Left renal cortex interstitium (tissue), 4 donors: ENCODE data around the gene DISC1. TPM values are rescaled to one million over a fixed set of nuclear protein-coding genes. Genes with fewer than 3 reads are reported as not detected.
"Not testable (repeated sequence)": the region's sequence is repeated elsewhere in the genome, so short reads cannot be mapped to it uniquely, and the experiment has no call there.

ENCODE experiments used
- DNase-seq, 4 donors: peaks; one replicate each; pipeline ENCODE4 v3.0.0-alpha.2; 2013; ENCODE audit warnings: low read depth in 4 of 4, low spot score in 2 of 4, missing footprints in 1 of 4
- polyA plus RNA-seq, 4 donors: library from polyadenylated mRNA; unstranded; fragments of 120-200 nt; gene quantifications; one replicate each; pipeline ENCODE4 v1.2.1, GENCODE V29; 2013; ENCODE audit not compliant: insufficient read length in 4 of 4

Gene DISC1
- polyA plus RNA-seq, 4 donors, result 5.3 to 6.6 (median 5.6) TPM

GRCh38 chr1:231724041-231724440 lies 97.5 kb downstream of the DISC1 start:
- no peak for DNase-seq

DNA sequence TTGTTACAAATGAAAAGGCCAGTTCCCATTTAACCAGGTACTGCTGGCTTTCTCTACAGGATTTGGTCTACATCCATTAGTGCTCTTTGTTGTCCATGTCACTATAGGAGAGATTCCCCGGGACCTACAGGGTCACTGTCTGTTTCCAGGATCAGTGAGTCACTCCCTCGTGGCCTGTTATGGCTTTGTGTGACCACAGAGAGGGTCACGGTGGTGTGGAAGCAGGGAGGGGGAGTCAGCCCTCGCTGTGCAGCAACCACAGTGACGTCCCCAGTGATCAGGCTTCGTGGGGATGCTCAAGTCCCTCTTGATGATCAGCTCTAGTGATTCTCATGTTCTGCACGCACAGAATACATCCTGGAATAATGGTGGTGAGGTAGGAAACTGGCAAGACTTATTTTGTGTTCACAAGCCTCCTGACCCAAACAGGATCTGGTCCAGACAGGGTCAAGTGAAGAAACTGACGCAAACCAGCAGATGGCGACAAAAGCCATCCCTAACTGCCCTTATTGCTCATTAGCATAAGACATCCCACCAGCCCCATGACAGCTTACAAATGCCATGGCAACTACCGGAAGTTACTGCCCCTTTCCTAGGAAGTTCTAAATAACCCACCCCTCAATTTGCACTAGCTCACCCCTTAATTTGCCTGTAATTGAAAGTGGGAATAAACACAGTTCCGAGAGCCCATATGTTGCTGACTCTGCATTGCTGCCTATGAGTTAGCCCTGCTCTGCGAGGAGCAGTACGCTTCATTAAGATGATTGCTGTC lies 98.5 kb downstream of the DISC1 start:
- DNase-seq, result peak in 1 of 4 donors; percentile 10

- no peak for DNase-seq
Measured at GRCh38 chr1:231727171-231727570, 100.6 kb downstream of the DISC1 start.

DNA sequence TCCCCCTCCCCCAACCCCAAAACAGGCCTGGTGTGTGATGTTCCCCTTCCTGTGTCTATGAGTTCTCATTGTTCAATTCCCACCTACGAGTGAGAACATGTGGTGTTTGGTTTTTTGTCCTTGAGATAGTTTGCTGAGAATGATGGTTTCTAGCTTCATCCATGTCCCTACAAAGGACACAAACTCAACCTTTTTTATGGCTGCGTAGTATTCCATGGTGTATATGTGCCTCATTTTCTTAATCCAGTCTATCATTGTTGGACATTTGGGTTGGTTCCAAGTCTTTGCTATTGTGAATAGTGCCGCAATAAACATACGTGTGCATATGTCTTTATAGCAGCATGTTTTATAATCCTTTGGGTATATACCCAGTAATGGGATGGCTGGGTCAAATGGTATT lies 102.4 kb downstream of the DISC1 start:
- not testable (repeated sequence) for DNase-seq

DNA sequence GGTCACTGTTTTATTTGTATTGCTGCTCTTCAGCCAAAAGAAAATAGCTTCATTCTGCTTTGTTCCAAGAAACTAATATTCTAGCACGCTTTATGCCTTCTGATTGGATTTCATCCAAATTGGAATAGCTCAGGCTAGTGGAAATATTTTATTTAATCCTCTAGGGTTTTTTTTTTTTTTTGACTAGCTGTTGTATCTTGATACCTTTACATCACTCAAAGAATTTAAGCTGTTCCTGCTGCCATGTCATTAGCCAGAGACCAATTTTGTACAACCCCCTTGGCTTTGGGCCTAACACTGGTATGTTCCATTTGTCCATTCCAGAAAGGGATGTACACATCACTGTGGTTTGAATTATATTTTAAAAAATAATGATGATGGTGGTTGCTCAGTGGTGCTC lies 103.0 kb downstream of the DISC1 start:
- no peak for DNase-seq

- no peak for DNase-seq
Measured at GRCh38 chr1:231731268-231731667, 104.7 kb downstream of the DISC1 start.

- no peak for DNase-seq
Measured at GRCh38 chr1:231733063-231733462, 106.5 kb downstream of the DISC1 start.

GRCh38 chr1:231733672-231734071 lies 107.1 kb downstream of the DISC1 start:
- no peak for DNase-seq

DNA sequence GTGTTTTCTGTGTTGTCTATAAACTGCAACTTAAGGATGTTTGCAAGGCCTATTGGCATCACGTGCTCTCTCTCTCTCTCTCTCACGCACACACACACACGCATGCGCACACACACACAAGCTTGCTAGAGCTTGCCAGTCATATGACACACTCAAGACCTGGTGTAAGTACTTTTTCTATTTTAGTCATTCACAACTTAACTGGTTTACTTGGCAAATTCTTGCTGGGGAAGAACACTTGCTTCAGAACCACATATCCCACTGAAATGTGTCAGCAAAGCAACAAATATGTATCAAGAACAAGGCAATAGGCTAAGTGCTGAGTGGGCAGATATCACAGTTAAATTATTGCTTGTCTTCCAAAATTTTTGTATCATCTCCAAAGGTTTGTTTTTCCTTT lies 107.8 kb downstream of the DISC1 start:
- no peak for DNase-seq

DNA sequence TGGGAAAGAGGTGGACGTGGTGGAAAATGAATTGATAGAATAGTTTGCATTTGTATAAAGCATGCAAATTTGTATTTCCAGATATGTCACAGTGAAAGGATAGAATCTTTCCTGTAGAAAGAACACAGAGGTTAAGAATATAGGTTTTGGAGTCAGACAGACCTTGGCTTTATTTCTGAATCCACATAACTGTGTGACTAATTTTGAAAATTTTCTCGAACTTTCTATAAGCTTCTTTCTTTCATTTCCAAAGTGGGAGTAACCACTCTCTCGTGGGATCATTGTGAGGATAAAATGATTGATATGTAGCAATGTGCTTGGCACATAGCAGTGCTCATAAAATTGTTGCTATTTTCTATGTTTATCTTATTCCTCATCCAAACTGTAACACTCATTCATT lies 108.8 kb downstream of the DISC1 start:
- DNase-seq, result no peak

DNA sequence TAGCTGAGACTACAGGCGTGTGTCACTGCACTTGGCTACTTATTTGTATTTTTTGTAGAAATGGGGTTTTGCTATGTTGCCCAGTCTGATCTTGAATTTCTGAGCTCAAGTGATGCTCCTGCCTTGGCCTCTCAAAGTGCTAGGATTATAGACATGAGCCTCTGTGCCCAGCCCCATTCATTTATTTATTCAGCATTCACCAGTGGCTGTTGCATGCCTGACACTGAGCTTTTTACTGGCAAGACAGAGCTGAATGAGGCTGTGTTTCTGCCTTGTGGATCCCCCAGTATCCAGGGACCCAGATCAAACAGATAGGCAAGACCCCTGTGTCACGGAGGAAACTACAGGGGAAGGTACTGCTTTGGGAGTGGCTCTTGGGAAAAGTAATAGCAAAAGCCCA lies 109.4 kb downstream of the DISC1 start:
- no peak for DNase-seq

GRCh38 chr1:231736464-231736863 lies 109.9 kb downstream of the DISC1 start:
- DNase-seq, result no peak

GRCh38 chr1:231738554-231738953 lies 112.0 kb downstream of the DISC1 start:
- DNase-seq, result no peak

GRCh38 chr1:231743966-231744365 lies 117.4 kb downstream of the DISC1 start:
- no peak for DNase-seq

DNA sequence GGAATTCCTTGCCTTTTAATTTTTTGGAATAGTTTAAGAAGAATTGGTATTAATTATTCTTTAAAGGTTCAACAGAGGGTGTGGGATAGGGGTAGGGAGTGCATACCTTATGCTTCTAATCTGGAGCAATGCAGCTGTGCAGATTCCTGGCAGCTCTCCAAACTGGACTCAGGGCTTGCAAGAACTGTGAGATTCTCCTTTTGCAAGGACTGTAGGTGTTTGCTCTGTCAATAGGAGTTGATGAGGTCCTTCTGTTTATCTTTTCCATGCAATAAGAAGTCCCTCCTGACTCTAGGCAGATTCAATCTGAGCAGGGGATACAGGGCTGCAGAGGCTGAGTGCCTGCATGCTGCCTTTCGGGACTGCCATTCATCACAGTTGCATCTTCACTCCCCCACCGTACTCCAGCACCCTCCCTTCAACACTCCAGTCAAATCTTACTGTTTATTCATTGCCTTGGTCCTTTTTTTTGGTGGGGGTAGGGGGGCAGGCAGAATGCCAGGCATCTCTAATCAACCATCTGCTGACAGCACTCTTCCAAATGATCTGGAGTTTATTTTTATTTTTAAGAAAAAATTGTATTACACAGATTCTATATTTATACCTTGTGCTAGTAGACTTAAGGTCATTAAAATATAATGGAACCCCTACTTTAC lies 122.3 kb downstream of the DISC1 start:
- no peak for DNase-seq

GRCh38 chr1:231750296-231750695 lies 123.7 kb downstream of the DISC1 start:
- no peak for DNase-seq

- no peak for DNase-seq
Measured at GRCh38 chr1:231750818-231751362, 124.3 kb downstream of the DISC1 start.

GRCh38 chr1:231751415-231751814 lies 124.8 kb downstream of the DISC1 start:
- DNase-seq, result no peak

GRCh38 chr1:231753313-231753712 lies 126.7 kb downstream of the DISC1 start:
- DNase-seq, result no peak

- DNase-seq, result no peak
Measured at GRCh38 chr1:231757101-231757404, 130.5 kb downstream of the DISC1 start.

DNA sequence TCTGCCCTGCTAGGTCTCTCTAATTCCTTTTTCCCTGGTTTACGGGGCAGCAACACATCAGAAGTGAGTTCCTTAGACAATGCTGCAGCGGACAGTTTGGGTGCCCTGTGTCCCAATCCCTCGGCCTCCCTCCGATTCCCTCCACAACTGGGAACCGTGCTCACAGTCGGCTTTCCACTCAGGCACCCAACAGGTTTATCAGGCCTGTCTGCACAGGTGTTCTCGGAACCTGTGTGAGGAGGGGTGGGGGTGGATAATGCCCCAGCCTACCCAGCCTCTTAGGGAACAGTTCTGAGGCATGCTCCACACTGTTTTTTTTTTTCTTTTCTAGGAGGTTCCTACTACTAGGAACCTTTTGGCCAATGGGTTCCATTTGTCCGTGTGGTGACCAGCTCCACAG lies 131.2 kb downstream of the DISC1 start:
- DNase-seq, result no peak

DNA sequence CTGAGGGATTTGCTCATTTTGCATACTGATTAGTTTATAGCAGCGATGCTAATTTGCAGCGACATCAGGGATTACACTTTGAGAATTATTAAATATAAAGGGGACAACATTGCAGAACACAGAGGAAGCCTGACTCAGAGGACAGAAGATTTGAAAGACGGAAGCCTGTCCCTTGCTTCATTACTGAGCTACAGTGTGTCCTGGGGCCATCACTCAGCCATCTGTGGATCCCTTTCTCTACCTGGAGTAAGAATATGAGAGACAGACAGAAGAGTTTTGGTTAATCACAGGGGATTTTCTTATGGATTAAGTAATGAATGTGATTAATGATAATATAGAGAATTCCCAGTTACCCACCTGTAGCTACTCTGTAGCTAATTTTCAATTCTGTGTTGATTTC lies 134.7 kb downstream of the DISC1 start:
- no peak for DNase-seq
